Neural progenitor cell (in vitro differentiated cells): ENCODE results near the gene CHPF2.

Experiments
- EZH2 ChIP-seq: fragments of 200-600 bp; sonication (generic); IDR thresholded peaks from 2 replicates; pipeline ENCODE4 v1.6.1; 2017; ENCODE audit warnings: antibody characterized with exemption, mild to moderate bottlenecking, moderate library complexity
- EZH2phosphoT487 ChIP-seq: fragments of 200-600 bp; sonication (generic); IDR thresholded peaks from 2 replicates; pipeline ENCODE4 v1.6.1; 2017; ENCODE audit warnings: antibody characterized with exemption
- TF ChIP-seq, protein P1 (sequence below): fragments of 200-600 bp; sonication (generic); IDR thresholded peaks from 2 replicates; pipeline ENCODE4 v1.5.1; 2017; ENCODE audit warnings: antibody characterized with exemption, mild to moderate bottlenecking

DNA sequence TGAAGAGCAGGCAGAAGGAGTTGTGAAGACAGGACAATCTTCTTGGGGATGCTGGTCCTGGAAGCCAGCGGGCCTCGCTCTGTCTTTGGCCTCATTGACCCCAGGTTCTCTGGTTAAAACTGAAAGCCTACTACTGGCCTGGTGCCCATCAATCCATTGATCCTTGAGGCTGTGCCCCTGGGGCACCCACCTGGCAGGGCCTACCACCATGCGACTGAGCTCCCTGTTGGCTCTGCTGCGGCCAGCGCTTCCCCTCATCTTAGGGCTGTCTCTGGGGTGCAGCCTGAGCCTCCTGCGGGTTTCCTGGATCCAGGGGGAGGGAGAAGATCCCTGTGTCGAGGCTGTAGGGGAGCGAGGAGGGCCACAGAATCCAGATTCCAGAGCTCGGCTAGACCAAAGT, 1.5 kb downstream of the CHPF2 start:
- TF ChIP-seq, protein P1, sequence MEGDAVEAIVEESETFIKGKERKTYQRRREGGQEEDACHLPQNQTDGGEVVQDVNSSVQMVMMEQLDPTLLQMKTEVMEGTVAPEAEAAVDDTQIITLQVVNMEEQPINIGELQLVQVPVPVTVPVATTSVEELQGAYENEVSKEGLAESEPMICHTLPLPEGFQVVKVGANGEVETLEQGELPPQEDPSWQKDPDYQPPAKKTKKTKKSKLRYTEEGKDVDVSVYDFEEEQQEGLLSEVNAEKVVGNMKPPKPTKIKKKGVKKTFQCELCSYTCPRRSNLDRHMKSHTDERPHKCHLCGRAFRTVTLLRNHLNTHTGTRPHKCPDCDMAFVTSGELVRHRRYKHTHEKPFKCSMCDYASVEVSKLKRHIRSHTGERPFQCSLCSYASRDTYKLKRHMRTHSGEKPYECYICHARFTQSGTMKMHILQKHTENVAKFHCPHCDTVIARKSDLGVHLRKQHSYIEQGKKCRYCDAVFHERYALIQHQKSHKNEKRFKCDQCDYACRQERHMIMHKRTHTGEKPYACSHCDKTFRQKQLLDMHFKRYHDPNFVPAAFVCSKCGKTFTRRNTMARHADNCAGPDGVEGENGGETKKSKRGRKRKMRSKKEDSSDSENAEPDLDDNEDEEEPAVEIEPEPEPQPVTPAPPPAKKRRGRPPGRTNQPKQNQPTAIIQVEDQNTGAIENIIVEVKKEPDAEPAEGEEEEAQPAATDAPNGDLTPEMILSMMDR = no peak
- TF ChIP-seq EZH2 = no peak
- TF ChIP-seq EZH2phosphoT487 = no peak
